ENCODE measurements around the gene POLE. TPM values are rescaled to one million over a fixed set of nuclear protein-coding genes. Genes with fewer than 3 reads are reported as not detected.
A peak's percentile ranks its signal among the peaks of the same experiment; 100 is the strongest.

POLE gene
- total and polyA plus RNA-seq, 9 of the 15 experiments (the other 6 are each of a cell fraction or from before 2014, with no cell fraction given) = 2.4 to 154 (median 49.6) TPM

GRCh38 chr12:132597333-132598316 is 89.5 kb downstream of the POLE start (continued):
- TF ChIP-seq MNT (conservative IDR thresholded peaks at IDR 0.05) (no peak), ZBTB7A (IDR thresholded peaks at IDR 0.05; ENCODE audit: borderline replicate concordance, control insufficient read depth, low read depth, low read length) (peak; percentile 25; the same call in 1 of the 2 replicates), RBFOX2 (IDR thresholded peaks at IDR 0.05; ENCODE audit: low read depth, low read length) (no peak), CEBPZ (IDR thresholded peaks at IDR 0.05; ENCODE audit: borderline replicate concordance, low read depth, low read length) (no peak), HMG20B (CRISPR knock-in tag; IDR thresholded peaks at IDR 0.05) (no peak), DPF2 (IDR thresholded peaks at IDR 0.05) (peak; percentile 56), PHB (CRISPR knock-in tag; IDR thresholded peaks at IDR 0.05) (no peak), CBX8 (IDR thresholded peaks at IDR 0.05; ENCODE audit: borderline replicate concordance, extremely low read depth, low read depth, low read length, poor library complexity, severe bottlenecking) (no peak), ZC3H4 (CRISPR knock-in tag; IDR thresholded peaks at IDR 0.05; ENCODE audit: borderline replicate concordance) (no peak), FOXK2 (conservative IDR thresholded peaks at IDR 0.05 in 1 of 2, IDR thresholded peaks at IDR 0.05 in 1 of 2; ENCODE audit: low read depth in 2 of 2) (no peak), ZNF75A (CRISPR knock-in tag; IDR thresholded peaks at IDR 0.05) (no peak), CEBPG (CRISPR knock-in tag; IDR thresholded peaks at IDR 0.05) (no peak), CEBPG (tag; conservative IDR thresholded peaks at IDR 0.05 in 1 of 2, IDR thresholded peaks at IDR 0.05 in 1 of 2) (no peak), MYC (IDR thresholded peaks at IDR 0.05; ENCODE audit: low read depth, low read length) (no peak), MYC (CRISPR knock-in tag; IDR thresholded peaks at IDR 0.05; ENCODE audit: borderline replicate concordance, low read depth) (no peak)
- TF ChIP-seq, protein P1, sequence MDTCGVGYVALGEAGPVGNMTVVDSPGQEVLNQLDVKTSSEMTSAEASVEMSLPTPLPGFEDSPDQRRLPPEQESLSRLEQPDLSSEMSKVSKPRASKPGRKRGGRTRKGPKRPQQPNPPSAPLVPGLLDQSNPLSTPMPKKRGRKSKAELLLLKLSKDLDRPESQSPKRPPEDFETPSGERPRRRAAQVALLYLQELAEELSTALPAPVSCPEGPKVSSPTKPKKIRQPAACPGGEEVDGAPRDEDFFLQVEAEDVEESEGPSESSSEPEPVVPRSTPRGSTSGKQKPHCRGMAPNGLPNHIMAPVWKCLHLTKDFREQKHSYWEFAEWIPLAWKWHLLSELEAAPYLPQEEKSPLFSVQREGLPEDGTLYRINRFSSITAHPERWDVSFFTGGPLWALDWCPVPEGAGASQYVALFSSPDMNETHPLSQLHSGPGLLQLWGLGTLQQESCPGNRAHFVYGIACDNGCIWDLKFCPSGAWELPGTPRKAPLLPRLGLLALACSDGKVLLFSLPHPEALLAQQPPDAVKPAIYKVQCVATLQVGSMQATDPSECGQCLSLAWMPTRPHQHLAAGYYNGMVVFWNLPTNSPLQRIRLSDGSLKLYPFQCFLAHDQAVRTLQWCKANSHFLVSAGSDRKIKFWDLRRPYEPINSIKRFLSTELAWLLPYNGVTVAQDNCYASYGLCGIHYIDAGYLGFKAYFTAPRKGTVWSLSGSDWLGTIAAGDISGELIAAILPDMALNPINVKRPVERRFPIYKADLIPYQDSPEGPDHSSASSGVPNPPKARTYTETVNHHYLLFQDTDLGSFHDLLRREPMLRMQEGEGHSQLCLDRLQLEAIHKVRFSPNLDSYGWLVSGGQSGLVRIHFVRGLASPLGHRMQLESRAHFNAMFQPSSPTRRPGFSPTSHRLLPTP (IDR thresholded peaks at IDR 0.05; ENCODE audit: borderline replicate concordance, extremely low read depth, insufficient read length) = no peak
- TF ChIP-seq, protein P2, sequence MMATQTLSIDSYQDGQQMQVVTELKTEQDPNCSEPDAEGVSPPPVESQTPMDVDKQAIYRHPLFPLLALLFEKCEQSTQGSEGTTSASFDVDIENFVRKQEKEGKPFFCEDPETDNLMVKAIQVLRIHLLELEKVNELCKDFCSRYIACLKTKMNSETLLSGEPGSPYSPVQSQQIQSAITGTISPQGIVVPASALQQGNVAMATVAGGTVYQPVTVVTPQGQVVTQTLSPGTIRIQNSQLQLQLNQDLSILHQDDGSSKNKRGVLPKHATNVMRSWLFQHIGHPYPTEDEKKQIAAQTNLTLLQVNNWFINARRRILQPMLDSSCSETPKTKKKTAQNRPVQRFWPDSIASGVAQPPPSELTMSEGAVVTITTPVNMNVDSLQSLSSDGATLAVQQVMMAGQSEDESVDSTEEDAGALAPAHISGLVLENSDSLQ (IDR thresholded peaks at IDR 0.05) = 0 out of 2 replicates have a peak, but pooled peaks have one; percentile 18
